Fibroblast of peridontal ligament (primary cell): Measurements from ENCODE around the gene PIPOX.

Experiments
- DNase-seq: peaks from one replicate; pipeline ENCODE4 v3.0.0-alpha.2; 2010; ENCODE audit errors: extremely low read depth

Gene PIPOX

GRCh38 chr17:29019475-29020181 lies 23.3 kb upstream of the PIPOX start:
- DNase-seq = no peak

- no peak for DNase-seq
Observed at GRCh38 chr17:29020576-29020975, 22.4 kb upstream of the PIPOX start.

- DNase-seq = no peak
Observed at GRCh38 chr17:29021226-29021625, 21.7 kb upstream of the PIPOX start.

GRCh38 chr17:29022074-29022473 lies 20.9 kb upstream of the PIPOX start:
- no peak for DNase-seq

- DNase-seq = no peak
Observed at GRCh38 chr17:29024316-29024952, 18.5 kb upstream of the PIPOX start.

- no peak for DNase-seq
Observed at GRCh38 chr17:29031488-29031887, 11.5 kb upstream of the PIPOX start.

- no peak for DNase-seq
Observed at GRCh38 chr17:29032013-29032856, 10.7 kb upstream of the PIPOX start.

GRCh38 chr17:29032857-29033197 lies 10.1 kb upstream of the PIPOX start:
- no peak for DNase-seq

- no peak for DNase-seq
Observed at GRCh38 chr17:29034510-29034909, 8.4 kb upstream of the PIPOX start.

- DNase-seq = no peak
Observed at GRCh38 chr17:29036584-29036983, 6.4 kb upstream of the PIPOX start.

- DNase-seq = no peak
Observed at GRCh38 chr17:29037739-29038084, 5.2 kb upstream of the PIPOX start.

GRCh38 chr17:29038085-29038795 lies 4.7 kb upstream of the PIPOX start:
- no peak for DNase-seq

- DNase-seq = peak; percentile 78
Observed at GRCh38 chr17:29039764-29040598, 3.0 kb upstream of the PIPOX start.

GRCh38 chr17:29041091-29041490 lies 1.9 kb upstream of the PIPOX start:
- DNase-seq = no peak

- no peak for DNase-seq
Observed at GRCh38 chr17:29041571-29041970, 1.4 kb upstream of the PIPOX start.

GRCh38 chr17:29042026-29042678 lies 789 bp upstream of the PIPOX start:
- DNase-seq = no peak

- no peak for DNase-seq
Observed at GRCh38 chr17:29043539-29044145, 701 bp downstream of the PIPOX start.

- DNase-seq = no peak
Observed at GRCh38 chr17:29045026-29045425, 2.1 kb downstream of the PIPOX start.

- no peak for DNase-seq
Observed at GRCh38 chr17:29045734-29046472, 3.0 kb downstream of the PIPOX start.

- no peak for DNase-seq
Observed at GRCh38 chr17:29046473-29046839, 3.5 kb downstream of the PIPOX start.
